ENCODE measurements around the gene ATAD2B.

GRCh38 chr2:23760736-23761135, 166.2 kb downstream of the ATAD2B start:
- TF ChIP-seq CTCF (IDR thresholded peaks at IDR 0.05) = peak in 5 of 6 experiments; percentile 31 to 50 (median 39)
- TF ChIP-seq POLR2A (IDR thresholded peaks at IDR 0.05) = no peak
